ENCODE measurements around the gene ZC2HC1B. TPM values are rescaled to one million over a fixed set of nuclear protein-coding genes. Genes with fewer than 3 reads are reported as not detected.

ZC2HC1B gene
- total and polyA plus RNA-seq, 10 donors, result 0.17 to 0.85 (median 0.30) TPM; not detected in 5

GRCh38 chr6:143950875-143951274, 86.6 kb downstream of the ZC2HC1B start:
- H3K36me3 ChIP-seq, result peaks cover 0 to 31% (median 7%) of the 10 kb centered on the region in 6 donors
- peaks cover 0 to 11% (median 0%) of the 10 kb centered on the region in 8 donors for H3K9me3 ChIP-seq
- intact Hi-C loops (cut with DNase I; ENCODE audit: low total_unique reads), result no loop called here
- no peak for DNase-seq
- WGBS, 5 donors, result 53 to 94% (median 74%) methylated on average over 3 of the region's 3 CpGs
- no peaks in the 10 kb centered on the region for H3K4me1 ChIP-seq
- H3K27ac ChIP-seq, result no peak overlapping the region
- H3K4me3 ChIP-seq, result no peak overlapping the region
- no peaks in the 10 kb centered on the region for H3K27me3 ChIP-seq (replicated peaks in 1 of 7)
- TF ChIP-seq POLR2AphosphoS5 (IDR thresholded peaks at IDR 0.05) (no peak), POLR2A (IDR thresholded peaks at IDR 0.05) (no peak)
- TF ChIP-seq, protein P1, sequence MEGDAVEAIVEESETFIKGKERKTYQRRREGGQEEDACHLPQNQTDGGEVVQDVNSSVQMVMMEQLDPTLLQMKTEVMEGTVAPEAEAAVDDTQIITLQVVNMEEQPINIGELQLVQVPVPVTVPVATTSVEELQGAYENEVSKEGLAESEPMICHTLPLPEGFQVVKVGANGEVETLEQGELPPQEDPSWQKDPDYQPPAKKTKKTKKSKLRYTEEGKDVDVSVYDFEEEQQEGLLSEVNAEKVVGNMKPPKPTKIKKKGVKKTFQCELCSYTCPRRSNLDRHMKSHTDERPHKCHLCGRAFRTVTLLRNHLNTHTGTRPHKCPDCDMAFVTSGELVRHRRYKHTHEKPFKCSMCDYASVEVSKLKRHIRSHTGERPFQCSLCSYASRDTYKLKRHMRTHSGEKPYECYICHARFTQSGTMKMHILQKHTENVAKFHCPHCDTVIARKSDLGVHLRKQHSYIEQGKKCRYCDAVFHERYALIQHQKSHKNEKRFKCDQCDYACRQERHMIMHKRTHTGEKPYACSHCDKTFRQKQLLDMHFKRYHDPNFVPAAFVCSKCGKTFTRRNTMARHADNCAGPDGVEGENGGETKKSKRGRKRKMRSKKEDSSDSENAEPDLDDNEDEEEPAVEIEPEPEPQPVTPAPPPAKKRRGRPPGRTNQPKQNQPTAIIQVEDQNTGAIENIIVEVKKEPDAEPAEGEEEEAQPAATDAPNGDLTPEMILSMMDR (IDR thresholded peaks at IDR 0.05 in 8 of 11, conservative IDR thresholded peaks at IDR 0.05 in 3 of 11), result no peak

DNA sequence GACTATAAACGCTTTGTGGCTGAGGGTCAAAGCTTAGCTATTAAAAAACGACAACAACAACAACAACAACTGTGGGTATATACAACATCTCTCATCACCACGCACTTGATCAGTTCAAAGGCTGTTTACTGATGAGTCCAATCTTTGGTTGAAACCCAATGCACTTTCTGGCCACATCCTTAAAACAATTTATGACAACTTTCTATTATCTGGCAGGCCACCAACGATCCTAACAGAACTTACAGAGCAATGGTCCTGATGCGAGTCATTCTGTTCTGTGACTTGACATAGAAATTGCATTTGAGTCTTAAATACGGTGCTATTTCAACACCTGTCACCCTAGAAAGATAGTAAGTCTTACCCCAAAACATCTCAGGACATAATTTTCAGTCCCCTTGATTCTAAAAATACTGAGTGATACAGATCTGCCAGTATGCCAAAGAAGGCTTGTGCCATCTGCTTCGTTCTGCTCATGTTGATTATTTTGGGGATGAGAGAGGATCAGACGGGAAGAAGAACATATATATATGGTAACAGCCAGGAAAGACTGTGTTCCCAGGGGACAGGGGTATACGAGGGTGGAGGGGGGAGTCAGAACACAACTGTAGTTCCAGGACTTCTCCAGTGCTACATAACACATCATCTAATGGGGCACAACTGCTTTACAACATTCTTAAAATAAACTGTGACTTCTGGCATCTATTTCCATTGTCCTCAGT, 87.9 kb downstream of the ZC2HC1B start:
- no peak for DNase-seq
- no peaks in the 10 kb centered on the region for H3K27me3 ChIP-seq (replicated peaks in 1 of 7)
- WGBS, 5 donors, result 84 to 90% (median 89%) methylated on average over 9 of the region's 9 CpGs
- no peak overlapping the region for H3K27ac ChIP-seq
- peaks cover 0 to 8% (median 0%) of the 10 kb centered on the region in 8 donors for H3K9me3 ChIP-seq
- H3K4me3 ChIP-seq, result no peak overlapping the region
- no peaks in the 10 kb centered on the region for H3K4me1 ChIP-seq
- intact Hi-C loops (cut with DNase I; ENCODE audit: low total_unique reads), result no loop called here
- TF ChIP-seq POLR2AphosphoS5 (IDR thresholded peaks at IDR 0.05) (no peak), POLR2A (IDR thresholded peaks at IDR 0.05) (no peak)
- TF ChIP-seq, protein P1 (IDR thresholded peaks at IDR 0.05 in 8 of 11, conservative IDR thresholded peaks at IDR 0.05 in 3 of 11), result no peak
- peaks cover 0 to 23% (median 7%) of the 10 kb centered on the region in 6 donors for H3K36me3 ChIP-seq

DNA sequence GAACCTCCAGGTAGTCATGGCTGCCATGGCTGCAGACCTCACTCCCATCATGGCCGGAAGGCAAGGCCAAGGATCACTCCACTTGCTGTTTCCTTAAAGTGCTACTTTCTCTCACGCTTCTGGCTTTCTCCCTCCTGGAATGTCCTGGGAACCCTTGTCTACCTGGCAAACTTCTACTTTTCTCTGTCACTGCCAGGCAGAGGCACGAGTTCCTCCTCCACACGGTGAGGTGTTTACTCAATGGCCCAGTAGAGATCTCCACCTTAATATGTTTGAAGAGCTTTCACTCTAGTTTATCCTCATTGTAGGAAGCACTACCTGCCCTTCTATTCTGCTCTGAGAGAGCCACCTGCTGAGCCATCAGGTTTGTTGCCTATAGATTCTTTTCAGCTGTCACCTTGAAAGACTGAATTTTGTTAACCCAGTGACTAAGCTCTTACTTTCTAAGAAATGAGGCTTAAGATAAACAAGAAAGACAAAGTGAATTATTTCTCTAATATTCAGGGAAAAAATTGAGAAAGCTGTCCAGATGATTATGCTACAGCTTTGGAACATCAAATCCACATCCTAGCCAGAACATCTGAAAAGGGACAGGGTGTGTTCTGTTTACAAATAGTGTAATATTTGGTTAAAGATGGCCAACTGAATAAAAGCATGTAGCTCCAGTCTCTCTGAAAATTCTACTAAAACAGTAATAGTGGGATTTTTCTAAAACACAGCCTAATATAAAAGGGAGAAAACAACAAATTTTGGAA, 88.8 kb downstream of the ZC2HC1B start:
- Histone ChIP-seq H3K27ac (no peak overlapping the region), H3K36me3 (peaks cover 0 to 14% (median under 1%) of the 10 kb centered on the region in 6 donors), H3K9me3 (no peaks in the 10 kb centered on the region), H3K4me1 (no peaks in the 10 kb centered on the region), H3K27me3 (replicated peaks in 1 of 7) (no peaks in the 10 kb centered on the region), H3K4me3 (no peak overlapping the region)
- TF ChIP-seq POLR2AphosphoS5 (IDR thresholded peaks at IDR 0.05), result no peak
- no peak for TF ChIP-seq POLR2A (IDR thresholded peaks at IDR 0.05)
- TF ChIP-seq, protein P1 (IDR thresholded peaks at IDR 0.05 in 8 of 11, conservative IDR thresholded peaks at IDR 0.05 in 3 of 11), result no peak
- 92 to 98% (median 95%) methylated on average over 4 of the region's 4 CpGs for WGBS, 5 donors
- intact Hi-C loops (cut with DNase I; ENCODE audit: low total_unique reads), result no loop called here
- no peak for DNase-seq

DNA sequence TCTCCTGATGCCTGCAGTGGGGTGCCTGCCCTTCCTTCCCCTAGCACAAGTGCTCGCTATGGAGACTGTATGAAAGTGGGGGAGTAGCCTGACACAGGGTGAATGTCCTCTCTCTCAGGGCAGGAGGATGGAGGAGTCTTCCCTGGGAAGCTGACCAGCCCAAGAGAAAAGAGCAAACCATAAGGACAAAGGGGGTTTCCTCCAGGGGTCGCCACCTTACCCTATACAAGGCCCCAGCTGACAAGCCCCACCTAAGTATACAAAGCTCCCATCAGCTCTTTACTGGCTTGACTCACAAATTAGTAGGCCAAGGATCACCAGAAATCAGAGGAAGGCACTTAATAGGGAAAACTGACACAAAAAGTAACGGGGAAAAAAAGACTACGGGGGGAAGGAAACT, 89.6 kb downstream of the ZC2HC1B start:
- Histone ChIP-seq H3K4me1 (no peaks in the 10 kb centered on the region), H3K9me3 (no peaks in the 10 kb centered on the region), H3K36me3 (peaks cover 0 to 7% (median 0%) of the 10 kb centered on the region in 6 donors), H3K27ac (no peak overlapping the region), H3K27me3 (replicated peaks in 1 of 7) (no peaks in the 10 kb centered on the region), H3K4me3 (no peak overlapping the region)
- TF ChIP-seq, protein P1 (IDR thresholded peaks at IDR 0.05 in 8 of 11, conservative IDR thresholded peaks at IDR 0.05 in 3 of 11), result no peak
- TF ChIP-seq POLR2A (IDR thresholded peaks at IDR 0.05), result no peak
- no peak for TF ChIP-seq POLR2AphosphoS5 (IDR thresholded peaks at IDR 0.05)
- 79 to 94% (median 89%) methylated on average over 4 of the region's 4 CpGs for WGBS, 5 donors
- intact Hi-C loops (cut with DNase I; ENCODE audit: low total_unique reads), result no loop called here
- no peak for DNase-seq

All from spleen (tissue), 11 donors.